Medulla oblongata (tissue), 1 donor: ENCODE results near the gene EYA3.
A peak's percentile ranks its signal among the peaks of the same experiment; 100 is the strongest.

Experiments
- DNase-seq: peaks from one replicate; pipeline ENCODE4 v3.0.0-alpha.2; 2015; ENCODE audit errors: extremely low spot score

EYA3 gene

DNA sequence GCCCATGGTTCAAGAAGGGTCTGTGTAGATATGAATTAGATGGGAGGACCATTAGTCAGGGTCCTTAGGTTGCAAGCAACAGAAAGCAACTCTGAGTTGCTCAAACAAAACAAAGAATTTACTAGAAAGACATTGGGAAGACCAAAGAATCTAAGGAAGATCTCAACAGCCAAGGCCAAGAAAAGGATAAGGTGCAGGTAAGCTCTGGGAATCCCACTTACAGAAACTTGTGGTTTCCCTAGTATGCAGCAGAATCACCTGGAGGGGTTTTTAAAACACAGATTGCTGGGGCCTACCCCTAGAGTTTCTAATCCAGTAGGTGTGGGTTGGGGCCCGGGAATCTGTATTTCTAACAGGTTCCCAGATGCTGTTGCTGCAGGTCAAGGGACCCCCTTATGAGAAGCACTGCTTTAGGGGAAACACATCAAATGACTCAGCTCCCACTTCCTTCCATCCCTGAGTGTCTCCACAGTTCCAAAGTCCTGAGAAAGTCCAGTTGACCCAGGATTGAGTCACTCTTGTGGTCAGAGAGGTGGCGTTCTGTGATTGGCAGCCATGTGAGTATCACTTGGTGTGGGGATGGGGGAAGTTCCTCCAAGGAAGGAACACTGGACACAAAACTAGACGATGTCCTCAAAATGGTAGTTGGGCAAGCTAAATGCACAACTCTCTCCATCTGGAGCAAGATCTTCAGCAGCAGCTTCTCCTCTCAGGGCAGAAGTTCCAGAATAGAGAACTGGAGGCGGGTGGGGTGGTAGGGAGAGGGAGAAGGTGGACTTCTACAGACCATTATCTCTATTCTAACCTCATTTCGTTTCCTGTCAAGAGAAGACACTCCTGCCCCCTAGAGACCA lies 24.2 kb upstream of the EYA3 start:
- peak; percentile 58 for DNase-seq

DNA sequence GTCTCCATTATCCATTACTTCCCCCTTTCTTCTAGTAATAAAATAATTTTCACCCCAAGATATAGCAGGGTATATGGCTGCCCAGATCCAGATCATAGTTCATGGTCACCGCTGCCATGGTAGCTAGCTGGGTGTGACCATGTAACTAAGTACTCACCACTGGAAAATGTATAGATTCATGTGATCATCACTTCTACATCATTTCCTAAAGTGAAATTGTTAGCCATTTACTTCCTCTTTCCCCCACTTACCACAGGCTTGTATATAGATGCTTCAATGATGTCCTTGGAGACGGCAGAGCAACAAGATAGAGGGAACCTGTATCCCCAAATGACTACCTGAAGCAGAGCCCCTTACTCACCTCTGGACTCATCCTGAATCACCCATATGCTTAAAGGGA lies 22.7 kb upstream of the EYA3 start:
- no peak for DNase-seq

- DNase-seq = no peak
Observed at GRCh38 chr1:28110555-28110954, 22.1 kb upstream of the EYA3 start.

DNA sequence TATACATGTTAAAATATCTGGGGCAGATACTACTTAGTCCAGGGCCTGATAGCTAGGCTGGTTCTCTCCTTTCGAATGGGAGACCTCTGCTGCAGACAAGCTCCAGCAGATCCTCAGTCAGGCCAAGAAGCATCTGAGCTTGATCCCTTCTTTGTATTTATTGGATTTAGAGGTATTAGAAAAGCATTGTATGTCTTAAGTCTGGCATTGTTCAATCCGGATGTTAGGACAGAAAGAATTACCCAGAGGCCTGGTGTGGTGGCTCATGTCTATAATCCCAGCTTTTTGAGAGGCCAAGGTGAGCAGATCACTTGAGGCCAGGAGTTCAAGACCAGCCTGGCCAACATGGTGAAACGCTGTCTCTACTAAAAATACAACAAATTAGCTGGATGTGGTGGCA lies 21.2 kb upstream of the EYA3 start:
- no peak for DNase-seq

DNA sequence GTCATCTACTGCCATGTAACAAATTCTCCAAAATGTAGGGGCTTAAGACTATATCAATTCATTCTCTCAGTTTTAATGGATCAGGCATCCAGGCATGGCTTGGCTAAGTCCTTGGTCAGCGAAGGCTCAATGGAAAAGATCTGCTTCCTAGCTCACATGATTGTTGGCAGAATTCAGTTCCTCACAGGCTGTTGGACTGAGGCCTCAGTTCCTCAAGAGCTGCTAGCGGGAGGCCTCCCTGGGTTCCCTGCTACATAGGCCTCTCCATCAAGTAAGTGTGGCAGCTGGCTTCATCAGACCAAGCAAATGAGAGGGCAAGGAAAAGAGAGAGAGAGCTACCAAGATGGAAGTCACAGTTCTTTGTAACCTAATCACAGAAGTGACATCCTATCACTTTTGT lies 19.6 kb upstream of the EYA3 start:
- peak; percentile 44 for DNase-seq

DNA sequence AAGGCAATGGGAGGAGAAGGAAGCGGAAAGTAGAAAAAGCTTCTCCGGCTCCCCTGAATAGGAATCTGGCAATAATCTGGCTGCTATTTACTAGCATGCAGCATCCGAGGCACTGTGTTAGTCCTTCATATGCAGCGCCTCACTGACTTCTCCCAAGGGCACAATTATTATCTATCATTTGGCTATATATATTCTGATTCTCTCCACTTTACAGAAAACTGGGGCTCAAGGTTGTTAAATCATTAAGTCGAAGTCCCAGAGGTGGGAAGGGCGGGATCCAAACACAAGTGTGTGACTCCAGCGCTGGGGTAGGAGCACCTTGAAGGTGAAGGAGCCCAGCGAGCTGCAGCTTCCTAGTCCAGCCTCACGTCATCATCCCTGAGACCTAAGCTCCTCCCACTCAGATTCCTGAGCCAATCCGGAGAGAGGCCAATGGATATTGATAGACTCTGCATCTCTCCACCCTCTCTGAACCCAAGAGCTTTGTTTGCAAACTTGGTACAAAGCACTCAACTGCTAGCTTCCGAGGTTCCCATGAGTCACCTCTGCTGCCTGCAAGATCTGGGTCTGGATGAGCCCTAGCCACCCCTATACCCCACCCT lies 16.6 kb upstream of the EYA3 start:
- peak; percentile 87 for DNase-seq

DNA sequence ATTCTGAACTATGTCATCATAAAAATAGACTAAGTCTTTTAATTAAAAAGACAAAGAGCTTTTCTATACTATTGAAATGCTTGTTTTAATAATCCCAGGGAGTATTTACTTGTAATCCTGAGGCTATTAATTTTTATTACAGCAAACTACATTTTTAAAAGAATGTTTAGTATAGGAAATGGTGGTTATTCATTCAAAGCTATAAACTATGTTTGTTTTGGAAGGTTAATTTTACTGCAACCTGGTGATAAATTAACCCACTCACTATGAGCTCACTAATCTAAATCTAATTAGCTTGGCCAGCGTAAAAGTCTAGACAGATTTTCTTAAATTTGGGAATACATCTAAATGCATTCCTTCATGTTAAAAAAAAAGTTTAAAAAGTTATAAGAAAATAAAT lies 13.8 kb upstream of the EYA3 start:
- DNase-seq = no peak

DNA sequence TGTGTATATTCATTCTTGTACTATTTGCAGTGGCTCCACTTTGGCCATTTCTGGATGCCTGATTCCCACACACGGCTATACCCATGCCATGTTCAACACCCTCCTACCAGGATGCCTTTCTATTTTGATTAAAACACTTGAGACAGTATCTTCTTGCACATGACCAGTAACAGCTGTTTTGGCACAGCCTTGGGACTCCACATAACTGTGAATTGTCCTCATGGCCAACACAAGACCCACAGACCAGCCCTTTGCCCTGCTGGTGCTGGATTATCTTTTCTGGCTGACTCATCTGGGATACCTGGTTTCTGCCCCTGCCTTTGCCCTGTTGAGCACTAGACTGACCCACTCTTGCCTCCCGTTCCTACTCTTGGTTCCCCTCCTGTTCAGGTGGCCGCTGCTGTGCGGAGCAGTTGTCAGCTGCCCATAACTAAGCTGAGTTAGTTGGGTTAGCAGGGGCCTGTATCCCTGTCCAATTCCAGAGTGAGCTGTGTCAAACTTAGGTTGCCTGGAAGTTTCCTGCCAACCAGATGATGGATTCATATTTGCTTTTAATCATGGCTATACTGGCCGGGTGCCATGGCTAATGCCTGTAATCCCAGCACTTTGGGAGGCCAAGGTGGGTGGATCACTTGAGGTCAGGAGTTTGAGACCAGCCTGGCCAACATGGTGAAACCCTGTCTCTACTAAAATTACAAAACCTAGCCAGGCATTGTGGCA lies 10.8 kb upstream of the EYA3 start:
- DNase-seq = no peak

DNA sequence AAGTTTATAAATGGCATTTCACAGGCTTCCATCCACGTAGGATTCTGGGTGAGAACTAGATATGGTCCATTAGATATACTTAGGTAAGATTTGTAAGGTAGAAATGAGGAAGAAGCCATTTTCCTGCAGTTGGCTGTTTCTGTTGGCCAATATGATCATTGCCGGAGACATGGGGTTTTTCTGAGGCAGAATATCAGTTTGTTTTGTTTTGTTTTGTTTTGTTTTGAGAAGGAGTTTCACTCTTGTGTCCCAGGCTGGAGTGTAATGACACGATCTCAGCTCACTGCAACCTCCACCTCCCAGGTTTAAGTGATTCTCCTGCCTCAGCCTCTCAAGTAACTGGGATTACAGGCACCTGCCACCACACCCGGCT lies 8.7 kb upstream of the EYA3 start:
- no peak for DNase-seq

DNA sequence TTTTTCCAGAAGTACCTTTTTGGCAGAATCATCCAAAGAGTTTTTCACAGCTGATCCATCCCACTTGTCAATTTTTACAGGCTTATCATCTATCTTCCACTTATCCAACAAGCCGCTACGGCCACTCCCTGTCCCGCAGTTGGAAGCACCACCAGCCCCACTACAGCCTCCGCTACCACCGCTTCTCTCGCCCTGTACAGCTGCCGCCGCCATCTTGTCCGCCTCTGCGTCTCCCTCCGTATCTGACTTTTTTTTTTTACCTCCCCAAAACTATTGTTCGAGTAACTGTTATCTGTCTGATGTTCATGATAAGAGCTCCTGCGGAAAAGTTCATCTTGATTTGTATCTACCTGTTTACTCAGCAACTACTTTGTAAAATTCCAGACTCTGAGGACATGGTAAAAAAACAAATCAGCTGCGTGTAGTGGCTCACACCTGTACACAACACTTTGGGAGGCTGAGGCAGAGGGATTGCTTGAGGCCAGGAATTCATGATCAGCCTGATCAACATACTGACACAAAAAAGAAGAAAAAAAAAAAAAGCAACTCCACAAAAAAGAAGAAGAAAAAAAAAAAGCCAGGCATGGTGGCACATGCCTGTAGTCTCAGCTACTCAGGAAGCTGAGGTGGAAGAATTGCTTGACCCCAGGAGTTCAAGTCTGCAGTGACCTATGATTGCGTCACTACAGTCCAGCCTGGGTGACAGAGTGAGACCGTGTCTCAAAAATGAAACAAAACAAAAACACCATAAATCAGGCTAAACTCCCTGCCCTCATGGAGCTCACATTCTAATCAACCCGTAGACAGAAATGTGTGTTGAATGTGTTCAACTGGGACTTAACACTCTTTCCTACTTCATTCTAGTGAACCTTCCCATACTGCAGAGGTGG lies 8.0 kb upstream of the EYA3 start:
- DNase-seq = no peak

DNA sequence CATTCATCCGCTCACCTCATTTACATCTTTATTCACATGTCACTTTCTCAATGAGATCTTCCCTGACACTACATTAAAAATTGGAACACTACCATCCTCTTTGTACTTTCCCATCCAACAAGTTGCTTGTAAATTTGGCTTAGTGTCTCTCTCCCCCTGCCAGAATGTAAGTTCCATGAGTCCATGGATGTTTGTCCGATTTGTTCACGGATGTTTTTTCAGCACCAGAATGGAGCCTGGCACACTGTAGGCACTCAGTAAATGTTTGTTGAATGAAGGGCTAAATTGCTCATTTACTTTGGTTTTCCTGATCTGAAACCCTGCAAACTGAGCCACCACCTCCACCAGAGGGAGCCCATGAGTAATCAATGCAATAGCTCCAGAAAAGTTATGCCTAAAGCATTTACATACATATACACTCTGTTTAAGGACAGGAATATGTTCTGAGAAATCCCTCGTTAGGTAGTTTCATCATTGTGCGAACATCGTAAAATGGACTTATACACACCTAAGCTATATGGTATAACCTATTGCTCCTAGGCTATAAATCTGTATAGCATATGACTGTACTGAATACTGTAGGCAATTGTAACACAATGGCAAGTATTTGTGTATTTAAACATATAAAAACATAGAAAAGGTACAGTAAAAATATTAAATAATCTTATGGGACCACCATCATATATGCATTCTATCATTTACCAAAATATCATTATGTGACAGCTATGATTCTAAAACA lies 2.8 kb upstream of the EYA3 start:
- DNase-seq = peak; percentile 91

- peak; percentile 57 for DNase-seq
Observed at GRCh38 chr1:28087614-28088167, 719 bp downstream of the EYA3 start.

GRCh38 chr1:28086651-28087050 lies 1.8 kb downstream of the EYA3 start:
- no peak for DNase-seq

DNA sequence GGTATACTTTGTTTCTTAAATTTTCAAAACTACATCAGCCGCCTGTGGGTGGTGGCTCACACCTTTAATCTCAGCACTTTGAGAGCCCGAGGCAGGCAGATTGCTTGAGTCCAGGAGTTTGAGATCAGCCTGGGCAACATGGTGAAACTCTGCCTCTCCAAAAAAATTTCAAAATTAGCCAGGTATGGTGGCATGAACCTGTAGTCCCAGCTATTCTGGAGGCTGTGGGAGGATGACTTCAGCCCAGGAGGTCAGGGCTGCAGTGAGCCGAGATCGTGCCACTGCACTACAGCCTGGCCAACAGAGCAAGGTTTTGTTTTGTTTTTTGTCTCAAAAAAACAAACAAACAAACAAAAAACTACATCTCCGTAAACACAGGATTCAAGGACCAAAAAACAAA lies 3.3 kb downstream of the EYA3 start:
- no peak for DNase-seq

DNA sequence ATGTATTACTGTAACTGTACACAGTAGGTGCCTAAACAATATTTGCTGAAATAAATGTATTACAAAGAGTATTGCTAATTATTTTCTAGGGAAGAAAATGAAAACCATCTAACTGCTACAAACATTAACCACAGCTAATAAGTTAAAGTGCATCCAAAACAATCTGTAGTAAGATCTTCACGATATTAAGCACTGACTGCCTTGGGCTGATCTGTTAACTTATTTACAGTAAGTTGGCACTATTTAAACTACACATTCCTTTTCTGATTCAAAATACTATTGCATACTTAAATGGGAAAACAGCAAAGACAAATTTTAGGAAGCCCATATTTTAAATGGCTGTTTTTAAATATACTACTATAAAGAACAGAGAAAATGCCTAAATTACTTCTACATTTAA lies 4.5 kb downstream of the EYA3 start:
- DNase-seq = no peak

- DNase-seq = peak; percentile 58
Observed at GRCh38 chr1:28078680-28079626, 9.5 kb downstream of the EYA3 start.

DNA sequence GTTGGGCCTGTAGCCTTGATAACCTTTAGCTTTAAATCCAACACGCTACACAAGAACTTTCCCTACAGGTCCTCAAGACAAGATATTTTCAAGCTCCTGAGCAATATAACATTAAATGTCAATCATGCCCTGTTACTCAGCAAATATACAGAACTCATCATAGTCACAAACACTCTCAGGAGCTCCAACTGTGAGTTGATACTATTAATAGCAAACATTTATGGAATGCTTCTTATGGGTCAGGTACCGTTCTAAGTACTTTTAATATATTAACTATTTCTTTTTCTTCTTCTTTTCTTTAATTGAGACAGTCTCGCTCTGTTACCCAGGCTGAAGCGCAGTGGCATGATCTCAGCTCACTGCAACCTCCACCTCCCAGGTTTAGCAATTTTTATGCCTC lies 10.1 kb downstream of the EYA3 start:
- DNase-seq = no peak

GRCh38 chr1:28074892-28075511 lies 13.4 kb downstream of the EYA3 start:
- no peak for DNase-seq

- DNase-seq = no peak
Observed at GRCh38 chr1:28073867-28074266, 14.5 kb downstream of the EYA3 start.
